K562 (cell line): ENCODE data around the gene PTPN18. TPM values are rescaled to one million over a fixed set of nuclear protein-coding genes. Genes with fewer than 3 reads are reported as not detected.

Source experiments
- ARID3A ChIP-seq: IDR thresholded peaks from 2 replicates; pipeline ENCODE4 v1.6.1; 2012; ENCODE audit warnings: low read depth, low read length, improper control_type of control experiment, borderline replicate concordance
- CBFA2T3 ChIP-seq: fragments of 450-650 bp; IDR thresholded peaks from 2 replicates; pipeline ENCODE4 v1.6.1; 2017
- EZH2 ChIP-seq: IDR thresholded peaks from 2 replicates; pipeline ENCODE4 v1.6.1; 2012; ENCODE audit warnings: low read depth, mild to moderate bottlenecking, inconsistent platforms, low read length, borderline replicate concordance
- KLF6 ChIP-seq: fragments of 250-450 bp; sonication (Bioruptor Pico); IDR thresholded peaks from 2 replicates; pipeline ENCODE4 v1.4.0; 2020; ENCODE audit warnings: mild to moderate bottlenecking, moderate library complexity, borderline replicate concordance
- MLLT1 ChIP-seq, 2 experiments: fragments of 450-650 bp; IDR thresholded peaks; 2 replicates each; pipeline ENCODE4 v1.6.1; 2016
- NUFIP1 ChIP-seq: fragments of 450-650 bp; IDR thresholded peaks from 2 replicates; pipeline ENCODE4 v1.6.1; 2018; ENCODE audit not compliant: partially characterized antibody
- PHF20 ChIP-seq: fragments of 450-650 bp; IDR thresholded peaks from 2 replicates; pipeline ENCODE4 v1.6.1; 2018; ENCODE audit not compliant: partially characterized antibody
- U2AF2 ChIP-seq: fragments of 200-400 bp; formaldehyde crosslinking; optimal IDR thresholded peaks from 2 replicates; pipeline ENCODE3; 2017; ENCODE audit warnings: low read depth, mild to moderate bottlenecking, low read length
- ZNF449 ChIP-seq: fragments of 250-450 bp; sonication (Bioruptor Pico); IDR thresholded peaks from 2 replicates; pipeline ENCODE4 v1.8.0; 2022; ENCODE audit warnings: moderate library complexity, mild to moderate bottlenecking, inconsistent platforms
- ZNF830 ChIP-seq: fragments of 250-450 bp; sonication (Bioruptor Pico); IDR thresholded peaks from 2 replicates; pipeline ENCODE4 v1.5.0; 2021; ENCODE audit warnings: mild to moderate bottlenecking
- polyA plus RNA-seq, 8 experiments: library from polyadenylated mRNA; depleted of rRNA in 4 of 8; stranded (reverse) in 5 of 8; unstranded in 3 of 8; fragments of >200 nt; fragmentation: Nextera tagmentation in 2 of 8; fragmentation: Illumina TruSeq in 1 of 8; extraction: Ambion mirVana in 2 of 8; extraction: Trizol in 1 of 8; gene quantifications; 2 replicates each; pipeline versions ENCODE4 v1.2.1 to v1.2.3, GENCODE V29; 2011 to 2014; ENCODE audit warnings: inconsistent platforms in 1 of 8, missing spikeins in 1 of 8
- total RNA-seq, 7 experiments: library from RNA; depleted of rRNA in 6 of 7; stranded (reverse); fragments of >200 nt in 6 of 7; fragmentation: Illumina TruSeq in 2 of 7; extraction: Trizol in 2 of 7; gene quantifications; 2 replicates each; pipeline versions ENCODE4 v1.2.1 to v1.2.3, GENCODE V29; 2011 to 2021; ENCODE audit warnings: low replicate concordance in 1 of 7
- TF ChIP-seq, protein P1 (sequence below): fragments of 450-650 bp; IDR thresholded peaks from 2 replicates; pipeline ENCODE4 v1.6.1; 2018; ENCODE audit warnings: mild to moderate bottlenecking, low read depth; ENCODE audit not compliant: partially characterized antibody
- TF ChIP-seq, protein P2 (sequence below): fragments of 250-450 bp; sonication (Bioruptor Pico); IDR thresholded peaks from 2 replicates; pipeline ENCODE4 v1.4.0; 2020; ENCODE audit warnings: mild to moderate bottlenecking, moderate library complexity
- TF ChIP-seq, protein P3 (sequence below): IDR thresholded peaks from 2 replicates; pipeline ENCODE4 v1.6.1; 2011; ENCODE audit warnings: borderline replicate concordance, low read depth, mild to moderate bottlenecking, moderate library complexity, low read length; ENCODE audit not compliant: insufficient read depth, poor library complexity, severe bottlenecking

The PTPN18 gene
- total and polyA plus RNA-seq, 9 of the 15 experiments (the other 6 are each of a cell fraction or from before 2014, with no cell fraction given) = 11.6 to 90.7 (median 49.6) TPM

GRCh38 chr2:130336877-130337734 lies 18.8 kb upstream of the PTPN18 start (continued):
- TF ChIP-seq ARID3A (no peak), MLLT1 (IDR thresholded peaks at IDR 0.05) (peak in 1 of 2 experiments; percentile 52; a peak in 1 of 4 replicates), ZNF830 (CRISPR knock-in tag) (no peak), EZH2 (no peak), NUFIP1 (peak; percentile 15), ZNF449 (CRISPR knock-in tag) (no peak), U2AF2 (no peak), KLF6 (no peak), CBFA2T3 (no peak; the same call in 1 of the 2 replicates), PHF20 (peak; percentile 49)
- TF ChIP-seq, protein P1, sequence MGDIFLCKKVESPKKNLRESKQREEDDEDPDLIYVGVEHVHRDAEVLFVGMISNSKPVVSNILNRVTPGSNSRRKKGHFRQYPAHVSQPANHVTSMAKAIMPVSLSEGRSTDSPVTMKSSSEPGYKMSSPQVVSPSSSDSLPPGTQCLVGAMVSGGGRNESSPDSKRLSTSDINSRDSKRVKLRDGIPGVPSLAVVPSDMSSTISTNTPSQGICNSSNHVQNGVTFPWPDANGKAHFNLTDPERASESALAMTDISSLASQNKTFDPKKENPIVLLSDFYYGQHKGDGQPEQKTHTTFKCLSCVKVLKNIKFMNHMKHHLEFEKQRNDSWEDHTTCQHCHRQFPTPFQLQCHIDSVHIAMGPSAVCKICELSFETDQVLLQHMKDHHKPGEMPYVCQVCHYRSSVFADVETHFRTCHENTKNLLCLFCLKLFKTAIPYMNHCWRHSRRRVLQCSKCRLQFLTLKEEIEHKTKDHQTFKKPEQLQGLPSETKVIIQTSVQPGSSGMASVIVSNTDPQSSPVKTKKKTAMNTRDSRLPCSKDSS = no peak
- TF ChIP-seq, protein P2, sequence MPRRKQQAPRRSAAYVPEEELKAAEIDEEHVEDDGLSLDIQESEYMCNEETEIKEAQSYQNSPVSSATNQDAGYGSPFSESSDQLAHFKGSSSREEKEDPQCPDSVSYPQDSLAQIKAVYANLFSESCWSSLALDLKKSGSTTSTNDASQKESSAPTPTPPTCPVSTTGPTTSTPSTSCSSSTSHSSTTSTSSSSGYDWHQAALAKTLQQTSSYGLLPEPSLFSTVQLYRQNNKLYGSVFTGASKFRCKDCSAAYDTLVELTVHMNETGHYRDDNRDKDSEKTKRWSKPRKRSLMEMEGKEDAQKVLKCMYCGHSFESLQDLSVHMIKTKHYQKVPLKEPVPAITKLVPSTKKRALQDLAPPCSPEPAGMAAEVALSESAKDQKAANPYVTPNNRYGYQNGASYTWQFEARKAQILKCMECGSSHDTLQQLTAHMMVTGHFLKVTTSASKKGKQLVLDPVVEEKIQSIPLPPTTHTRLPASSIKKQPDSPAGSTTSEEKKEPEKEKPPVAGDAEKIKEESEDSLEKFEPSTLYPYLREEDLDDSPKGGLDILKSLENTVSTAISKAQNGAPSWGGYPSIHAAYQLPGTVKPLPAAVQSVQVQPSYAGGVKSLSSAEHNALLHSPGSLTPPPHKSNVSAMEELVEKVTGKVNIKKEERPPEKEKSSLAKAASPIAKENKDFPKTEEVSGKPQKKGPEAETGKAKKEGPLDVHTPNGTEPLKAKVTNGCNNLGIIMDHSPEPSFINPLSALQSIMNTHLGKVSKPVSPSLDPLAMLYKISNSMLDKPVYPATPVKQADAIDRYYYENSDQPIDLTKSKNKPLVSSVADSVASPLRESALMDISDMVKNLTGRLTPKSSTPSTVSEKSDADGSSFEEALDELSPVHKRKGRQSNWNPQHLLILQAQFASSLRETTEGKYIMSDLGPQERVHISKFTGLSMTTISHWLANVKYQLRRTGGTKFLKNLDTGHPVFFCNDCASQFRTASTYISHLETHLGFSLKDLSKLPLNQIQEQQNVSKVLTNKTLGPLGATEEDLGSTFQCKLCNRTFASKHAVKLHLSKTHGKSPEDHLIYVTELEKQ (CRISPR knock-in tag) = no peak
- TF ChIP-seq, protein P3, sequence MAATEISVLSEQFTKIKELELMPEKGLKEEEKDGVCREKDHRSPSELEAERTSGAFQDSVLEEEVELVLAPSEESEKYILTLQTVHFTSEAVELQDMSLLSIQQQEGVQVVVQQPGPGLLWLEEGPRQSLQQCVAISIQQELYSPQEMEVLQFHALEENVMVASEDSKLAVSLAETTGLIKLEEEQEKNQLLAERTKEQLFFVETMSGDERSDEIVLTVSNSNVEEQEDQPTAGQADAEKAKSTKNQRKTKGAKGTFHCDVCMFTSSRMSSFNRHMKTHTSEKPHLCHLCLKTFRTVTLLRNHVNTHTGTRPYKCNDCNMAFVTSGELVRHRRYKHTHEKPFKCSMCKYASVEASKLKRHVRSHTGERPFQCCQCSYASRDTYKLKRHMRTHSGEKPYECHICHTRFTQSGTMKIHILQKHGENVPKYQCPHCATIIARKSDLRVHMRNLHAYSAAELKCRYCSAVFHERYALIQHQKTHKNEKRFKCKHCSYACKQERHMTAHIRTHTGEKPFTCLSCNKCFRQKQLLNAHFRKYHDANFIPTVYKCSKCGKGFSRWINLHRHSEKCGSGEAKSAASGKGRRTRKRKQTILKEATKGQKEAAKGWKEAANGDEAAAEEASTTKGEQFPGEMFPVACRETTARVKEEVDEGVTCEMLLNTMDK = no peak
